Loucy (cell line): ENCODE results near the gene OR5A2.

Experiments
- H2AFZ ChIP-seq: fragments of 200-600 bp; sonication (generic); 2 replicates; pipeline ENCODE4 v1.6.0; 2016; ENCODE audit warnings: antibody characterized with exemption, mild to moderate bottlenecking, low read length, moderate library complexity
- H3F3A ChIP-seq: fragments of 200-600 bp; 2 replicates; pipeline ENCODE4 v1.6.0; 2016; ENCODE audit warnings: antibody characterized with exemption, low read depth, mild to moderate bottlenecking
- H3K27me3 ChIP-seq: fragments of 200-600 bp; sonication (generic); 2 replicates; pipeline ENCODE4 v1.6.1; 2014; ENCODE audit warnings: low read length, mild to moderate bottlenecking; ENCODE audit not compliant: insufficient read depth, poor library complexity, severe bottlenecking
- H3K36me3 ChIP-seq: fragments of 200-600 bp; sonication (generic); 2 replicates; pipeline ENCODE4 v1.6.1; 2016; ENCODE audit warnings: low read length; ENCODE audit not compliant: insufficient read depth
- H3K4me1 ChIP-seq: fragments of 200-600 bp; sonication (generic); 2 replicates; pipeline ENCODE4 v1.5.1; 2014; ENCODE audit warnings: low read length, mild to moderate bottlenecking; ENCODE audit not compliant: insufficient read depth, poor library complexity, severe bottlenecking
- H3K4me2 ChIP-seq: fragments of 200-600 bp; sonication (generic); 2 replicates; pipeline ENCODE4 v1.6.0; 2014; ENCODE audit warnings: antibody characterized with exemption, low read length, low read depth, mild to moderate bottlenecking; ENCODE audit not compliant: poor library complexity, severe bottlenecking
- H3K4me3 ChIP-seq: fragments of 200-600 bp; sonication (generic); 2 replicates; pipeline ENCODE4 v1.5.1; 2014; ENCODE audit warnings: low read length, mild to moderate bottlenecking, mixed read lengths; ENCODE audit not compliant: poor library complexity, severe bottlenecking
- H3K79me2 ChIP-seq: fragments of 200-600 bp; sonication (generic); 2 replicates; pipeline ENCODE4 v1.6.1; 2014; ENCODE audit warnings: low read length; ENCODE audit not compliant: insufficient read depth
- H3K9ac ChIP-seq: fragments of 200-600 bp; sonication (generic); 2 replicates; pipeline ENCODE4 v1.6.0; 2014; ENCODE audit warnings: mild to moderate bottlenecking, low read depth, low read length, moderate library complexity; ENCODE audit not compliant: poor library complexity, severe bottlenecking
- H3K9me2 ChIP-seq: fragments of 200-600 bp; sonication (generic); replicated peaks from 2 replicates; pipeline ENCODE4 v1.6.1; 2016; ENCODE audit warnings: low read depth, low read length, mixed read lengths
- H3K9me3 ChIP-seq: fragments of 200-600 bp; sonication (generic); 2 replicates; pipeline ENCODE4 v1.6.1; 2014; ENCODE audit warnings: mild to moderate bottlenecking, antibody characterized with exemption, low read length, low read depth; ENCODE audit not compliant: insufficient read depth
- H4K20me1 ChIP-seq: fragments of 200-600 bp; sonication (generic); 2 replicates; pipeline ENCODE4 v1.6.0; 2014; ENCODE audit warnings: antibody characterized with exemption, low read length, mild to moderate bottlenecking; ENCODE audit not compliant: insufficient read depth, poor library complexity, severe bottlenecking
- EZH2phosphoT487 ChIP-seq: fragments of 200-600 bp; IDR thresholded peaks from 2 replicates; pipeline ENCODE4 v1.6.1; 2018; ENCODE audit warnings: antibody characterized with exemption, mild to moderate bottlenecking, moderate library complexity, borderline replicate concordance
- TF ChIP-seq, protein P1 (sequence below): fragments of 200-600 bp; sonication (generic); conservative IDR thresholded peaks from 2 replicates; pipeline ENCODE4 v1.5.1; 2014; ENCODE audit warnings: mild to moderate bottlenecking, antibody characterized with exemption, low read length

The OR5A2 gene

DNA sequence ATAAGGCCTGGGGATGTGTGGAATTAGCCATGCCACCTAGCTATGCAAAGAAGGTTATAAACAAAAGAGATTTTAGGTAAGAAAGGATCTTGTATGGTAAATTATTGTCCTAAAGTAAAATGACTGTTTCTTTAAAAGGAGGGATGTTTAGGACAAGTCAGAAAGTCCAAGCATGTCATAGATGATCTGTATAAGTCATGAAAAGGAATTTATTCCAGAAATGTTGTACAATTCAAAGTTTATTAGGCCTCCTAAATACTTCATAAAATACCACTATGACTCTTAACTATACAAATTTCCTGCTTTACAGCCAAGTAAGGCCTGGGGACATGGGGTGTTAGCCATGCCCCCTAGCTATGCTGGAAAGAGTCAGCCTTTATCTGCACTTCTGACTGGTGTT lies 22.7 kb downstream of the OR5A2 start:
- Histone ChIP-seq H3K27me3 (no peaks in the 10 kb centered on the region), H3K4me2 (no peak overlapping the region), H4K20me1 (no peaks in the 10 kb centered on the region), H3K9me2 (no peaks in the 10 kb centered on the region), H2AFZ (no peak overlapping the region), H3F3A (no peaks in the 10 kb centered on the region), H3K9me3 (peaks cover 16% of the 10 kb centered on the region; the same call in 1 of the 2 replicates), H3K9ac (no peak overlapping the region), H3K79me2 (no peaks in the 10 kb centered on the region), H3K4me3 (no peak overlapping the region), H3K36me3 (no peaks in the 10 kb centered on the region), H3K4me1 (no peaks in the 10 kb centered on the region)
- TF ChIP-seq EZH2phosphoT487, result no peak
- TF ChIP-seq, protein P1, sequence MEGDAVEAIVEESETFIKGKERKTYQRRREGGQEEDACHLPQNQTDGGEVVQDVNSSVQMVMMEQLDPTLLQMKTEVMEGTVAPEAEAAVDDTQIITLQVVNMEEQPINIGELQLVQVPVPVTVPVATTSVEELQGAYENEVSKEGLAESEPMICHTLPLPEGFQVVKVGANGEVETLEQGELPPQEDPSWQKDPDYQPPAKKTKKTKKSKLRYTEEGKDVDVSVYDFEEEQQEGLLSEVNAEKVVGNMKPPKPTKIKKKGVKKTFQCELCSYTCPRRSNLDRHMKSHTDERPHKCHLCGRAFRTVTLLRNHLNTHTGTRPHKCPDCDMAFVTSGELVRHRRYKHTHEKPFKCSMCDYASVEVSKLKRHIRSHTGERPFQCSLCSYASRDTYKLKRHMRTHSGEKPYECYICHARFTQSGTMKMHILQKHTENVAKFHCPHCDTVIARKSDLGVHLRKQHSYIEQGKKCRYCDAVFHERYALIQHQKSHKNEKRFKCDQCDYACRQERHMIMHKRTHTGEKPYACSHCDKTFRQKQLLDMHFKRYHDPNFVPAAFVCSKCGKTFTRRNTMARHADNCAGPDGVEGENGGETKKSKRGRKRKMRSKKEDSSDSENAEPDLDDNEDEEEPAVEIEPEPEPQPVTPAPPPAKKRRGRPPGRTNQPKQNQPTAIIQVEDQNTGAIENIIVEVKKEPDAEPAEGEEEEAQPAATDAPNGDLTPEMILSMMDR, result no peak

GRCh38 chr11:59401262-59401552 lies 25.0 kb downstream of the OR5A2 start:
- Histone ChIP-seq H4K20me1 (no peaks in the 10 kb centered on the region), H3K9me3 (peaks cover 16% of the 10 kb centered on the region; the same call in 1 of the 2 replicates), H3K4me1 (no peaks in the 10 kb centered on the region), H3K36me3 (no peaks in the 10 kb centered on the region), H2AFZ (no peak overlapping the region), H3K27me3 (no peaks in the 10 kb centered on the region), H3K9ac (no peak overlapping the region), H3K79me2 (no peaks in the 10 kb centered on the region), H3K9me2 (no peaks in the 10 kb centered on the region), H3F3A (no peaks in the 10 kb centered on the region), H3K4me3 (no peak overlapping the region), H3K4me2 (no peak overlapping the region)
- no peak for TF ChIP-seq EZH2phosphoT487
- TF ChIP-seq, protein P1, result no peak; the same call in 1 of the 2 replicates

GRCh38 chr11:59400461-59401261 lies 25.6 kb downstream of the OR5A2 start:
- Histone ChIP-seq H4K20me1 (no peaks in the 10 kb centered on the region), H3K36me3 (no peaks in the 10 kb centered on the region), H3K4me2 (no peak overlapping the region), H3K9ac (no peak overlapping the region), H3K9me3 (peaks cover 16% of the 10 kb centered on the region; the same call in 1 of the 2 replicates), H3F3A (no peaks in the 10 kb centered on the region), H2AFZ (no peak overlapping the region), H3K4me1 (no peaks in the 10 kb centered on the region), H3K79me2 (no peaks in the 10 kb centered on the region), H3K9me2 (no peaks in the 10 kb centered on the region), H3K4me3 (no peak overlapping the region), H3K27me3 (no peaks in the 10 kb centered on the region)
- TF ChIP-seq, protein P1, result no peak
- TF ChIP-seq EZH2phosphoT487, result no peak
